Progenitor cell of endocrine pancreas (in vitro differentiated cells): Measurements from ENCODE around the gene KRTAP12-4. TPM values are rescaled to one million over a fixed set of nuclear protein-coding genes. Genes with fewer than 3 reads are reported as not detected.
"Not testable (repeated sequence)": the region's sequence is repeated elsewhere in the genome, so short reads cannot be mapped to it uniquely, and the experiment has no call there.

ENCODE experiments used
- DNase-seq: peaks from one replicate; pipeline ENCODE4 v3.0.0; 2021; ENCODE audit warnings: low spot score; ENCODE audit not compliant: unreplicated experiment
- H3K27ac Mint-ChIP-seq: 2 replicates; pipeline ENCODE4 v1.8.0; 2021; ENCODE audit warnings: mild to moderate bottlenecking, moderate library complexity, mixed read lengths
- H3K27me3 Mint-ChIP-seq: 2 replicates; pipeline ENCODE4 v1.8.0; 2021; ENCODE audit warnings: mixed read lengths
- H3K36me3 Mint-ChIP-seq: 2 replicates; pipeline ENCODE4 v1.8.0; 2022; ENCODE audit warnings: mixed read lengths; ENCODE audit not compliant: insufficient read depth
- H3K4me1 Mint-ChIP-seq: 2 replicates; pipeline ENCODE4 v1.8.0; 2021; ENCODE audit warnings: low read depth, mixed read lengths
- H3K4me3 Mint-ChIP-seq: 2 replicates; pipeline ENCODE4 v1.8.0; 2021; ENCODE audit warnings: low read depth, mild to moderate bottlenecking, moderate library complexity, mixed read lengths
- H3K9me3 Mint-ChIP-seq: 2 replicates; pipeline ENCODE4 v1.8.0; 2021; ENCODE audit warnings: low read depth, mixed read lengths
- total RNA-seq: library from RNA; stranded (reverse); gene quantifications from 2 replicates; pipeline ENCODE4 v1.2.1, GENCODE V29; 2021
- TF ChIP-seq, protein P1 (sequence below): fragments of 200-600 bp; sonication (generic); IDR thresholded peaks from one replicate; pipeline ENCODE4 v1.5.0; 2021; ENCODE audit warnings: antibody characterized with exemption, mild to moderate bottlenecking; ENCODE audit not compliant: unreplicated experiment

The KRTAP12-4 gene
- total RNA-seq, 1 donor from 2014 or later: not detected

- peaks cover 1% of the 10 kb centered on the region for H3K36me3 Mint-ChIP-seq
- no peak overlapping the region for H3K4me3 Mint-ChIP-seq
- peaks cover 11% of the 10 kb centered on the region for H3K27me3 Mint-ChIP-seq
- DNase-seq: no peak
- H3K4me1 Mint-ChIP-seq: no peaks in the 10 kb centered on the region
- no peak overlapping the region for H3K27ac Mint-ChIP-seq
- peaks cover 21% of the 10 kb centered on the region for H3K9me3 Mint-ChIP-seq
- TF ChIP-seq, protein P1, sequence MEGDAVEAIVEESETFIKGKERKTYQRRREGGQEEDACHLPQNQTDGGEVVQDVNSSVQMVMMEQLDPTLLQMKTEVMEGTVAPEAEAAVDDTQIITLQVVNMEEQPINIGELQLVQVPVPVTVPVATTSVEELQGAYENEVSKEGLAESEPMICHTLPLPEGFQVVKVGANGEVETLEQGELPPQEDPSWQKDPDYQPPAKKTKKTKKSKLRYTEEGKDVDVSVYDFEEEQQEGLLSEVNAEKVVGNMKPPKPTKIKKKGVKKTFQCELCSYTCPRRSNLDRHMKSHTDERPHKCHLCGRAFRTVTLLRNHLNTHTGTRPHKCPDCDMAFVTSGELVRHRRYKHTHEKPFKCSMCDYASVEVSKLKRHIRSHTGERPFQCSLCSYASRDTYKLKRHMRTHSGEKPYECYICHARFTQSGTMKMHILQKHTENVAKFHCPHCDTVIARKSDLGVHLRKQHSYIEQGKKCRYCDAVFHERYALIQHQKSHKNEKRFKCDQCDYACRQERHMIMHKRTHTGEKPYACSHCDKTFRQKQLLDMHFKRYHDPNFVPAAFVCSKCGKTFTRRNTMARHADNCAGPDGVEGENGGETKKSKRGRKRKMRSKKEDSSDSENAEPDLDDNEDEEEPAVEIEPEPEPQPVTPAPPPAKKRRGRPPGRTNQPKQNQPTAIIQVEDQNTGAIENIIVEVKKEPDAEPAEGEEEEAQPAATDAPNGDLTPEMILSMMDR: no peak
Observed at GRCh38 chr21:44611551-44611950, 42.9 kb downstream of the KRTAP12-4 start.

GRCh38 chr21:44610157-44610843, 44.2 kb downstream of the KRTAP12-4 start:
- Mint-ChIP-seq H3K9me3 (peaks cover 21% of the 10 kb centered on the region), H3K27me3 (peaks cover 15% of the 10 kb centered on the region)
- DNase-seq, H3K27ac Mint-ChIP-seq, H3K4me3 Mint-ChIP-seq, H3K36me3 Mint-ChIP-seq, H3K4me1 Mint-ChIP-seq: not testable (repeated sequence)

- TF ChIP-seq, protein P1: no peak
- peaks cover 1% of the 10 kb centered on the region for H3K36me3 Mint-ChIP-seq
- H3K4me1 Mint-ChIP-seq: no peaks in the 10 kb centered on the region
- H3K27ac Mint-ChIP-seq: no peak overlapping the region
- no peak for DNase-seq
- peaks cover 11% of the 10 kb centered on the region for H3K27me3 Mint-ChIP-seq
- H3K4me3 Mint-ChIP-seq: no peak overlapping the region
- H3K9me3 Mint-ChIP-seq: peaks cover 27% of the 10 kb centered on the region
Observed at GRCh38 chr21:44609193-44609592, 45.3 kb downstream of the KRTAP12-4 start.

DNA sequence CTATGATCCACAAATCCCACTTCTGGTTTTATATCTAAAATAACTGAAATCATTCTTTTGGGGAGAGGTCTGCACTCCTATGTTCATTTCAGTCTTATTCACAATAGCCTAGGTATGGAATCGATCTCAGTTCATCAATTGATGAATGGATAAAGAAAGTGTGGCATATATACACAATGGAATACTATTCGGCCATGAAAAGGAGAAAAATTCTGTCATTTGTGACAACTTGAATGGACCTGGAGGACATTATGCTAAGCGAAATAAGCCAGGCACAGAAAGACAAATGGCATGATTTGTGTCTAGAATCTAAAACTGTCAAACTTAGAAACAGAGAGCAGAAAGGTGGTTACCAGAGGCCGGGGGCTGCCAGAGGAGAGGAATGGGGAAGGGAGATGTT, 48.0 kb downstream of the KRTAP12-4 start:
- Mint-ChIP-seq H3K27ac (no peak overlapping the region), H3K4me1 (no peaks in the 10 kb centered on the region), H3K9me3 (peaks cover 29% of the 10 kb centered on the region), H3K4me3 (no peak overlapping the region), H3K27me3 (peaks cover 10% of the 10 kb centered on the region), H3K36me3 (no peaks in the 10 kb centered on the region)
- no peak for DNase-seq
- TF ChIP-seq, protein P1: no peak

Other genes starting within 250 kb of the KRTAP12-4 start
- gene LRRC3, start 199.1 kb downstream of the KRTAP12-4 start, total RNA-seq: 5.1 and 5.7 TPM in 2 replicates
- not detected in 2 replicates for gene KRTAP10-1, start 114.5 kb downstream of the KRTAP12-4 start, total RNA-seq
- gene KRTAP10-2, start 103.2 kb downstream of the KRTAP12-4 start, total RNA-seq: not detected in 2 replicates
- not detected in 2 replicates for gene KRTAP10-3, start 95.9 kb downstream of the KRTAP12-4 start, total RNA-seq
- not detected in 2 replicates for gene KRTAP10-4, start 80.9 kb downstream of the KRTAP12-4 start, total RNA-seq
- gene KRTAP10-5, start 74.1 kb downstream of the KRTAP12-4 start, total RNA-seq: not detected in 2 replicates
- not detected in 2 replicates for gene KRTAP10-6, start 62.2 kb downstream of the KRTAP12-4 start, total RNA-seq
- gene KRTAP10-7, start 54.1 kb downstream of the KRTAP12-4 start, total RNA-seq: not detected in 2 replicates
- not detected in 2 replicates for gene KRTAP10-8, start 42.6 kb downstream of the KRTAP12-4 start, total RNA-seq
- not detected in 2 replicates for gene KRTAP10-9, start 27.6 kb downstream of the KRTAP12-4 start, total RNA-seq
- not detected in 2 replicates for gene KRTAP10-10, start 17.3 kb downstream of the KRTAP12-4 start, total RNA-seq
- not detected in 2 replicates for gene KRTAP10-11, start 8.2 kb downstream of the KRTAP12-4 start, total RNA-seq
- not detected in 2 replicates for gene KRTAP12-3, start 3.3 kb upstream of the KRTAP12-4 start, total RNA-seq
- gene KRTAP12-2, start 12.3 kb upstream of the KRTAP12-4 start, total RNA-seq: not detected in 2 replicates
- gene KRTAP12-1, start 27.5 kb upstream of the KRTAP12-4 start, total RNA-seq: not detected in 2 replicates
- gene KRTAP10-12, start 42.5 kb upstream of the KRTAP12-4 start, total RNA-seq: not detected in 2 replicates
- not detected in 2 replicates for gene TSPEAR, start 56.9 kb upstream of the KRTAP12-4 start, total RNA-seq
- gene UBE2G2, start 147.2 kb upstream of the KRTAP12-4 start, total RNA-seq: 78.7 and 85.2 TPM in 2 replicates
- 65.0 and 73.5 TPM in 2 replicates for gene SUMO3, start 163.4 kb upstream of the KRTAP12-4 start, total RNA-seq
- 221 and 226 TPM in 2 replicates for gene PTTG1IP, start 219.0 kb upstream of the KRTAP12-4 start, total RNA-seq